ENCODE data around the gene ELMO1.

The ELMO1 gene

DNA sequence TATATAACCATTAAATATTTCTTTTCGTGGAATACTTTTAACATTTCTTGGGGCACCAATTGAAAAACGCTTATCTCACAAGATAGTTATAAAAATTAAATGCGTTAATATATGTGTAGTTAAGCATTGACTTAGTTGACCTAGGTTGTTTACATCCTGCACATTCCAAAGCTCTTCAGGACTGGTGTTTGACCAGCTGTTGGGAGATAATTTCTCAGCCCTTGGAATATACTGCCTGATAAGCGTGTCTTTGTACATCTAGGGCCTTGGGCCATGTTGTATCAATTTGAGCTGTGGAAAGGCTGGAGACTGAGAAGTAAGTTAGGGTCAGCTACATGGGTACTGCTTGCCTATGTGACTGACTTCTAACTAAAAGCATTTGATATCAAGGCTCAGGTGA lies 634.4 kb downstream of the ELMO1 start:
- DNase-seq, result no peak

DNA sequence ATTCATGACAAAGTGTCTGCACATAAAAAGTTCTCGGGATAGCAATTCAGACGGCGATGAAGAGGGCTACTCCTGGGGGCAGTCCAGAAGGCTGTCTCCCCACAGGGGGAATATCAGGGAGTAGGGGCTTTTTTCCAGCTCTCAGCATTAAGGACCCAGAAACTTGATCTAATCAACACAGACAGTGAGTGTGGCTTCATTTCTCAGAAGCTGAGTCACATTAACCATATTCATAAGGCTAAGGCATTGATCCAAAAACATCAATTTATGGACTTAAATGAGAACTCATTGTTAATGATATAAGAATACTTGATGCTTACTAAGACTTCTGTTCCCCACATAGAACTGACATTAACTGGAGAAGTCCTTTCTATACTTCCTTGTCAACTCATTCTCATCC lies 636.9 kb downstream of the ELMO1 start:
- DNase-seq, result no peak

DNA sequence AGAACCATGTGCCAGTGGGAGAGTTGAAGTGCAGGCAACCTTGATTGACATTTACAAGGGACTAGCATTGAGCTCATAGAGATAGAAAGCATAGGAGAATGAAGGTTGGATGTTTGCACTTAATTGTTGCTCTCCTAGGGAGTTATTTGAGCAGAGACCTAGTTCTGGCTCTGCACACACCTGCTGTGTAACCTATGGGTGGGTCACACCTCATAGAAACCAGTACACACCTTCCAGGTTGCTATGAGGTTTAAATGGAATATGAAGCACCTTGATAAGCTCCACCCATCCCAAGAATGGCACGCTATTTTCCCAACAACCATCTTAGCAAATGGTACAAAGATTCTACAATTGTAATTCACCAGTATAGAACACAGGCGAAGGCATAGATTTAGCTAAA lies 638.2 kb downstream of the ELMO1 start:
- DNase-seq, result no peak

DNA sequence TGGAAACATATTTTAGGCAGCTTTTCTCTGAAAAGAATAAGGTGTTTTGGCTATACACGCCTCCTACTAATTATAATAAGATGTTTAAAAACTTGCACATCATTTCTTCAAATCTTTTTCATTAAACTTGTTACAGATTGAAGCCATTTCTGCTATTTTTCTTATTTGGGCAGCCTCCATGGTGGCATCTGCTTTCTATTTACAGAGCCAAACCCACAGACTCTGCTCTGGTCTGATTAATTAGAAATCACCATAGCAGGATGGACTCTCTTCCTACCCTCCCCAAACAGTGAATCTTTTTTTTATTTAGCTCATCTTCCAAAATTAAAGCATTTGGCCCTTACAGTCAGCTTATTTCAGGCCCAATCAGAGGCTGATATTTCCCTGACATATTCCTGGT lies 638.6 kb downstream of the ELMO1 start:
- DNase-seq, result peak in 1 of 14 donors; percentile 6

DNA sequence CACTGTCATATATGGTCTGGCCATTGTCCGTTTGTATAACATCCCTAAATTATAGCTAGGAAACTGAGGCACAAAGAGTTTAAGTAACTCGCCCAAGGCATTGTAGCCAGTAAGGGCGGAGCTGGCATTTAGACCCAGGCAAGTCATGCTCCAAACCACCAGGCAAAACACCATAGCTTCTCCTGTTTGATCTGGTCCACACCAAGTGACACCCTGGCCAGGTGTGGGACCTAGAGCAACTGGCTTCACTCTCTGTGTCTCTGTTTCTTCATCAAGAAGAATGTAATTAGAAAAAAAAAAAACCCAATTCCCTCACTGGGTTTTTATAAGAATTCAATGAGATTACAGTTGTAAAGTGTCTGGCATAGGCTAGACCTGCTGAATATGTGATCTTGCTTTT lies 639.2 kb downstream of the ELMO1 start:
- no peak for DNase-seq

DNA sequence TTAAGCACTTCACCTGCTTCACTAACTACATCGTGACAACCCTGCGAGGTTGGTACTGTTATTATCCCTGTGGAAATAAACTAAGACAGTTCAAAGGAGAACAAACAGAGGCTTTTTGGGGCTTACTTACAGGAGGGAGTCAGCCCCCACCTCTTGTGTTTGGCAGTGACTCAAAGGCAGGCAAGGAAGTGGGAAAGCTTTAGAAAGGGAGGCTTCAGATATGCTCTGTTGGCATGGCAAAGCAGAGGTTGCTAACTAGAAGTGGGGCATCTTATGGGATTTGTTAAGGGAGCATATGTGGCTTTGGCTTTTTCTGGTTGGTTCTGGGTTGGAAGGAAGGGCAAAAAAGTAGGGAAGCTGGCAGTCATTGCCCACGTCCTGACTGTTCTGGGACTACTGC lies 639.6 kb downstream of the ELMO1 start:
- DNase-seq, result no peak

DNA sequence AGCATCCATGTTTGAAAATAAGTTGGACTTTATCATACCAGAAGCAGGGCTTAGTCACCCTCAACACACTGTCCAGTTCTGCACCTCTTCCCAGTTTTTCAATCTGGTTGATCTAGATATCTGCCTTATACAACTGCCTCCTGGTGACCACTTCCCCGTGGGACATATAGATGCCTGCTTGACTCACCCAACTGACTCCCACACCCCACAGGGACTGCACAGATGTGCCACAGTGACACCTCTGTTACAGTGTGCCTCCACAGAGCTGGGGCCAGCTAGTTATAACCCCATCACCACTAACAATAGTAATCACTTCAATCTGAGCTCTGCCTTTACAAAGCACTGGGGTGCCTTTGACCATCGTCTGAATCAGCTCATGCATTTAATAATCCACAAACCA lies 641.8 kb downstream of the ELMO1 start:
- no peak for DNase-seq

All from C1 segment of cervical spinal cord (tissue), 14 donors.